ENCODE data around the gene SLC31A2. TPM values are rescaled to one million over a fixed set of nuclear protein-coding genes. Genes with fewer than 3 reads are reported as not detected.
"Not testable (repeated sequence)": the region's sequence is repeated elsewhere in the genome, so short reads cannot be mapped to it uniquely, and the experiment has no call there.

SLC31A2 gene
- polyA plus RNA-seq, 1 of the 3 experiments (the other 2 are of a cell fraction) = 6.4 TPM

DNA sequence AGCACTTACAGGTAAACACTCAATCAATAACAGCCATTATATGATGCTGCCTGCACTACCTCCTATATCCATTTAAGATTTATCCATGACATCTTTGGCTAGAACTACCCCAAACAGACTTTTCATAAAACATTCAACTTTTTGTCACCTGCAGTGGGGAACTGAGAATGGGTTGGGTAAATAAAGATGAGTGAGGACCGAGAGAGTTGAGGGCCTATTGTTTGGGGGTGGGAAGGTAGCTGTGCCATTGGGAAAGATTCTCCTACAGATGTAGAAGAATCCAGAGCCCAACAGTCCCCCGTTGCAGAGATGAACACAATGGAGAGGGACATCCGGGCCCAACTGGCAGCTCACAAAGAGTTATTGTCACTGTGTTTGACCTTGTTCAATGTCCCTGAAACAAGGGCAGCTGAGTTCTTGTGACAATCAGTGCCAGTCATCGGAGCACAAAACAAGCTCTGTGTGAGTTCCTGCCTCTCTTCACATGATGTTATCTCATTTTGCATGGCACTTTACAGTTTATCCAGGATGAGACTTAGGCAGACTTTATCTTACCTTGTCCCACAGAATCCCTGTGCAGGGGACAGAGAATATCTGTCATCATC lies 11.5 kb upstream of the SLC31A2 start:
- TF ChIP-seq GABPA (IDR thresholded peaks at IDR 0.05; ENCODE audit: low read depth) (no peak), YY1 (IDR thresholded peaks at IDR 0.05; ENCODE audit: low read depth) (no peak), ELF1 (IDR thresholded peaks at IDR 0.05) (no peak), EP300 (IDR thresholded peaks at IDR 0.05; ENCODE audit: borderline replicate concordance in 1 of 2, low read depth in 1 of 2, low read length in 1 of 2) (no peak), MXI1 (IDR thresholded peaks at IDR 0.05; ENCODE audit: low read depth, low read length) (no peak), FOXM1 (IDR thresholded peaks at IDR 0.05; ENCODE audit: low read depth) (no peak), RCOR1 (IDR thresholded peaks at IDR 0.05; ENCODE audit: low read length) (no peak), SMC3 (IDR thresholded peaks at IDR 0.05; ENCODE audit: low read depth, low read length) (no peak), NFIC (IDR thresholded peaks at IDR 0.05; ENCODE audit: borderline replicate concordance) (no peak)
- TF ChIP-seq, protein P1, sequence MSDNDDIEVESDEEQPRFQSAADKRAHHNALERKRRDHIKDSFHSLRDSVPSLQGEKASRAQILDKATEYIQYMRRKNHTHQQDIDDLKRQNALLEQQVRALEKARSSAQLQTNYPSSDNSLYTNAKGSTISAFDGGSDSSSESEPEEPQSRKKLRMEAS (IDR thresholded peaks at IDR 0.05; ENCODE audit: low read depth) = no peak
- WGBS (ENCODE audit: low lambda C conversion rate) = 7% methylated on average over 4 of the region's 4 CpGs
- POLR2A ChIA-PET = no interaction called here
- Histone ChIP-seq H3K9me2 (no peaks in the 10 kb centered on the region), H4K20me1 (ENCODE audit: insufficient read depth) (no peaks in the 10 kb centered on the region), H3K9me3 (no peaks in the 10 kb centered on the region), H3F3A (replicated peaks; ENCODE audit: insufficient read depth) (no peaks in the 10 kb centered on the region), H3K4me3 (ENCODE audit: low read depth in 2 of 2, low read length in 1 of 2) (no peak overlapping the region), H3K27me3 (ENCODE audit: insufficient read depth) (no peaks in the 10 kb centered on the region; the same call in 1 of the 2 replicates), H3K4me1 (ENCODE audit: control insufficient read depth in 1 of 2, insufficient read depth in 2 of 2, low read depth in 1 of 2, low read length in 1 of 2) (no peaks in the 10 kb centered on the region), H3K27ac (ENCODE audit: low read depth in 2 of 2, low read length in 1 of 2) (no peak overlapping the region), H2AFZ (ENCODE audit: low read depth) (no peak overlapping the region), H3K4me2 (no peak overlapping the region), H3K36me3 (replicated peaks in 1 of 2; ENCODE audit: control insufficient read depth in 1 of 2, insufficient read depth in 2 of 2, low read length in 1 of 2) (no peaks in the 10 kb centered on the region), H3K9ac (no peak overlapping the region), H3K79me2 (ENCODE audit: insufficient read depth) (no peaks in the 10 kb centered on the region)
- CTCF ChIA-PET = no interaction called here
- no peak for DNase-seq

DNA sequence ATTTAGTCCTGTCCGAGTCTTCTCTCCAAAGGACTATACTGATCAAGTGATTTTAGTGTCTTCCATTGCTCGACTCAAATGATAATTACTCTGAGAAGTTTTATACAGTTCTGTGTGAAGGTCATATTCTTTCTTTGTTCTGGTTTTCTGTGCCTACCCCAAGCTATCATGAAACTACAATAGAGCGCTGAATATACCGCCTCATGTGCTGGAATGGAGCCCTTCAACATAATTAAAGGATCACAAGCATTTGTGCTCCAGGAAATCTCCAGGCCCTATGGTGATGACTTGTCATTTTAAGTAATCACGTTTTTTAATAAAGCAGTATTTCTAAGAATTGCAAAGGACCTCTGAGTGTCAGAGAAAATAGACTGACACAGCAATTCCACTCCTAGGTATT lies 10.9 kb upstream of the SLC31A2 start:
- Histone ChIP-seq H3K79me2 (ENCODE audit: insufficient read depth) (no peaks in the 10 kb centered on the region), H3F3A (replicated peaks; ENCODE audit: insufficient read depth) (no peaks in the 10 kb centered on the region), H3K4me2 (no peak overlapping the region), H2AFZ (ENCODE audit: low read depth) (no peak overlapping the region), H3K27me3 (ENCODE audit: insufficient read depth) (no peaks in the 10 kb centered on the region; the same call in 1 of the 2 replicates), H4K20me1 (ENCODE audit: insufficient read depth) (no peaks in the 10 kb centered on the region), H3K9me2 (no peaks in the 10 kb centered on the region), H3K9me3 (no peaks in the 10 kb centered on the region), H3K4me1 (ENCODE audit: control insufficient read depth in 1 of 2, insufficient read depth in 2 of 2, low read depth in 1 of 2, low read length in 1 of 2) (no peaks in the 10 kb centered on the region), H3K36me3 (replicated peaks in 1 of 2; ENCODE audit: control insufficient read depth in 1 of 2, insufficient read depth in 2 of 2, low read length in 1 of 2) (no peaks in the 10 kb centered on the region), H3K4me3 (ENCODE audit: low read depth in 2 of 2, low read length in 1 of 2) (no peak overlapping the region), H3K27ac (ENCODE audit: low read depth in 2 of 2, low read length in 1 of 2) (no peak overlapping the region), H3K9ac (no peak overlapping the region)
- DNase-seq = no peak
- ChIA-PET CTCF (no interaction called here), POLR2A (no interaction called here)
- TF ChIP-seq FOXM1 (IDR thresholded peaks at IDR 0.05; ENCODE audit: low read depth) (no peak), JUND (IDR thresholded peaks at IDR 0.05) (no peak), TCF12 (IDR thresholded peaks at IDR 0.05) (no peak), FOSL2 (IDR thresholded peaks at IDR 0.05; ENCODE audit: borderline replicate concordance, low read depth) (no peak), GABPA (IDR thresholded peaks at IDR 0.05; ENCODE audit: low read depth) (no peak), ELF1 (IDR thresholded peaks at IDR 0.05) (no peak), RCOR1 (IDR thresholded peaks at IDR 0.05; ENCODE audit: low read length) (no peak), TEAD4 (IDR thresholded peaks at IDR 0.05; ENCODE audit: borderline replicate concordance, insufficient read depth) (no peak), EZH2phosphoT487 (IDR thresholded peaks at IDR 0.05; ENCODE audit: borderline replicate concordance, low read depth) (no peak), NFIC (IDR thresholded peaks at IDR 0.05; ENCODE audit: borderline replicate concordance) (no peak)
- TF ChIP-seq, protein P2, sequence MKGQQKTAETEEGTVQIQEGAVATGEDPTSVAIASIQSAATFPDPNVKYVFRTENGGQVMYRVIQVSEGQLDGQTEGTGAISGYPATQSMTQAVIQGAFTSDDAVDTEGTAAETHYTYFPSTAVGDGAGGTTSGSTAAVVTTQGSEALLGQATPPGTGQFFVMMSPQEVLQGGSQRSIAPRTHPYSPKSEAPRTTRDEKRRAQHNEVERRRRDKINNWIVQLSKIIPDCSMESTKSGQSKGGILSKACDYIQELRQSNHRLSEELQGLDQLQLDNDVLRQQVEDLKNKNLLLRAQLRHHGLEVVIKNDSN (IDR thresholded peaks at IDR 0.05; ENCODE audit: borderline replicate concordance, low read depth) = no peak
- TF ChIP-seq, protein P1 (IDR thresholded peaks at IDR 0.05; ENCODE audit: low read depth) = no peak
- TF ChIP-seq, protein P3, sequence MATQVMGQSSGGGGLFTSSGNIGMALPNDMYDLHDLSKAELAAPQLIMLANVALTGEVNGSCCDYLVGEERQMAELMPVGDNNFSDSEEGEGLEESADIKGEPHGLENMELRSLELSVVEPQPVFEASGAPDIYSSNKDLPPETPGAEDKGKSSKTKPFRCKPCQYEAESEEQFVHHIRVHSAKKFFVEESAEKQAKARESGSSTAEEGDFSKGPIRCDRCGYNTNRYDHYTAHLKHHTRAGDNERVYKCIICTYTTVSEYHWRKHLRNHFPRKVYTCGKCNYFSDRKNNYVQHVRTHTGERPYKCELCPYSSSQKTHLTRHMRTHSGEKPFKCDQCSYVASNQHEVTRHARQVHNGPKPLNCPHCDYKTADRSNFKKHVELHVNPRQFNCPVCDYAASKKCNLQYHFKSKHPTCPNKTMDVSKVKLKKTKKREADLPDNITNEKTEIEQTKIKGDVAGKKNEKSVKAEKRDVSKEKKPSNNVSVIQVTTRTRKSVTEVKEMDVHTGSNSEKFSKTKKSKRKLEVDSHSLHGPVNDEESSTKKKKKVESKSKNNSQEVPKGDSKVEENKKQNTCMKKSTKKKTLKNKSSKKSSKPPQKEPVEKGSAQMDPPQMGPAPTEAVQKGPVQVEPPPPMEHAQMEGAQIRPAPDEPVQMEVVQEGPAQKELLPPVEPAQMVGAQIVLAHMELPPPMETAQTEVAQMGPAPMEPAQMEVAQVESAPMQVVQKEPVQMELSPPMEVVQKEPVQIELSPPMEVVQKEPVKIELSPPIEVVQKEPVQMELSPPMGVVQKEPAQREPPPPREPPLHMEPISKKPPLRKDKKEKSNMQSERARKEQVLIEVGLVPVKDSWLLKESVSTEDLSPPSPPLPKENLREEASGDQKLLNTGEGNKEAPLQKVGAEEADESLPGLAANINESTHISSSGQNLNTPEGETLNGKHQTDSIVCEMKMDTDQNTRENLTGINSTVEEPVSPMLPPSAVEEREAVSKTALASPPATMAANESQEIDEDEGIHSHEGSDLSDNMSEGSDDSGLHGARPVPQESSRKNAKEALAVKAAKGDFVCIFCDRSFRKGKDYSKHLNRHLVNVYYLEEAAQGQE (IDR thresholded peaks at IDR 0.05; ENCODE audit: low read depth, low read length) = no peak
- WGBS (ENCODE audit: low lambda C conversion rate) = 29% methylated on average over 5 of the region's 5 CpGs

DNA sequence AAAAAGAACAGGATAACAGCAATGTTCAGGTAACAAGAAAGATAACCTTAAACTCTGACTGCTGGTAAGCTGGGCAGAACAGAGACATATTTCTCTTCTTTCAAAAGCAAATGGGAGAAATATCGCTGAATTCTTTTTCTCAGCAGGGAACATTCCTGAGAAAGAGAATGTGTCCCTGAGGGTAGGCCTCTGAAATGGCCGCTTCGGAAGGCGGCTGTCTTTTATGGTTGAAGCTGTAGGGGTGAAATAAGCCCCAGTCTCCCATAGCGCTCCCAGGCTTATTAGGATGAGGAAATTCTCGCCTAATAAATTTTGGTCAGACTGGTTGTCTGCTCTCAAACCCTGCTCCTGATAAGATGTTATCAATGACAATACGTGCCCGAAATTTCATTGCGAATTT lies 9.9 kb upstream of the SLC31A2 start:
- H3K4me3 ChIP-seq (ENCODE audit: low read depth in 2 of 2, low read length in 1 of 2); H3K4me1 ChIP-seq (ENCODE audit: control insufficient read depth in 1 of 2, insufficient read depth in 2 of 2, low read depth in 1 of 2, low read length in 1 of 2); H3F3A ChIP-seq (replicated peaks; ENCODE audit: insufficient read depth); H3K9me3 ChIP-seq; CTCF ChIA-PET; H3K27me3 ChIP-seq (ENCODE audit: insufficient read depth); H2AFZ ChIP-seq (ENCODE audit: low read depth); POLR2A ChIA-PET; DNase-seq; H3K9me2 ChIP-seq; H3K36me3 ChIP-seq (replicated peaks in 1 of 2; ENCODE audit: control insufficient read depth in 1 of 2, insufficient read depth in 2 of 2, low read length in 1 of 2); H3K4me2 ChIP-seq; H4K20me1 ChIP-seq (ENCODE audit: insufficient read depth); H3K9ac ChIP-seq; H3K79me2 ChIP-seq (ENCODE audit: insufficient read depth); H3K27ac ChIP-seq (ENCODE audit: low read depth in 2 of 2, low read length in 1 of 2): not testable (repeated sequence)
- 72% methylated on average over 9 of the region's 9 CpGs for WGBS (ENCODE audit: low lambda C conversion rate)

Measured in SK-N-SH (cell line).